Measurements from ENCODE around the gene ZDHHC20.

The ZDHHC20 gene

GRCh38 chr13:21324803-21325202 is 134.3 kb downstream of the ZDHHC20 start:
- Histone ChIP-seq H4K8ac (ENCODE audit: low read length) (no peak overlapping the region), H2AK5ac (ENCODE audit: low read length, severe bottlenecking) (no peak overlapping the region)

GRCh38 chr13:21322988-21323387 is 136.1 kb downstream of the ZDHHC20 start:
- Histone ChIP-seq H3K4ac (ENCODE audit: low read depth in 1 of 2, low read length in 2 of 2) (no peak overlapping the region), H2BK15ac (ENCODE audit: low read depth, poor library complexity, severe bottlenecking) (no peak overlapping the region), H3K79me1 (replicated peaks; ENCODE audit: low read length, poor library complexity, severe bottlenecking) (peaks cover 1% of the 10 kb centered on the region), H3K4me1 (ENCODE audit: control insufficient read depth, insufficient read depth, low read depth, low read length) (peaks cover 14% of the 10 kb centered on the region), H3K18ac (ENCODE audit: low read depth in 1 of 2, low read length in 2 of 2) (no peak overlapping the region), H3K4me2 (ENCODE audit: low read length, poor library complexity, severe bottlenecking) (no peak overlapping the region), H3K36me3 (ENCODE audit: control insufficient read depth in 1 of 2, insufficient read depth in 2 of 2, low read depth in 1 of 2, low read length in 2 of 2) (peaks cover 0 to 9% of the 10 kb centered on the region in 2 experiments), H3K27ac (ENCODE audit: low read length, poor library complexity, severe bottlenecking) (no peak overlapping the region), H2BK12ac (ENCODE audit: low read length in 2 of 2) (no peak overlapping the region), H3K4me3 (ENCODE audit: insufficient read depth in 1 of 2, low read depth in 1 of 2, low read length in 2 of 2) (no peak overlapping the region), H3K14ac (ENCODE audit: low read length in 2 of 2) (no peak overlapping the region), H2BK5ac (ENCODE audit: low read depth, low read length, poor library complexity, severe bottlenecking) (no peak overlapping the region), H2BK120ac (ENCODE audit: low read depth, low read length) (no peak overlapping the region), H2AK5ac (ENCODE audit: low read length, severe bottlenecking) (no peak overlapping the region), H3K9ac (ENCODE audit: low read length) (no peak overlapping the region), H3K27me3 (ENCODE audit: control insufficient read depth in 1 of 2, insufficient read depth in 1 of 2, low read length in 2 of 2) (no peaks in the 10 kb centered on the region), H3K9me3 (ENCODE audit: control insufficient read depth, low read length) (no peaks in the 10 kb centered on the region), H2AFZ (ENCODE audit: low read depth, low read length) (no peak overlapping the region), H4K8ac (ENCODE audit: low read length) (no peak overlapping the region), H3K23ac (ENCODE audit: low read length in 2 of 2) (no peak overlapping the region), H4K91ac (ENCODE audit: low read length) (no peak overlapping the region)
- no peak for DNase-seq
- WGBS, result 0% methylated on average over 2 of the region's 3 CpGs

More at GRCh38 chr13:21324803-21325202, 134.3 kb downstream of the ZDHHC20 start:
- no peak overlapping the region for H3K4ac ChIP-seq (ENCODE audit: low read depth in 1 of 2, low read length in 2 of 2)
- H3K18ac ChIP-seq (ENCODE audit: low read depth in 1 of 2, low read length in 2 of 2), result no peak overlapping the region
- H2BK15ac ChIP-seq (ENCODE audit: low read depth, poor library complexity, severe bottlenecking), result no peak overlapping the region
- WGBS, result 69% methylated on average over 2 of the region's 3 CpGs
- no peaks in the 10 kb centered on the region for H3K27me3 ChIP-seq (ENCODE audit: control insufficient read depth in 1 of 2, insufficient read depth in 1 of 2, low read length in 2 of 2)
- no peak overlapping the region for H4K91ac ChIP-seq (ENCODE audit: low read length)
- DNase-seq, result no peak
- H2BK120ac ChIP-seq (ENCODE audit: low read depth, low read length), result no peak overlapping the region
- no peak overlapping the region for H3K4me2 ChIP-seq (ENCODE audit: low read length, poor library complexity, severe bottlenecking)
- no peak overlapping the region for H3K14ac ChIP-seq (ENCODE audit: low read length in 2 of 2)
- no peak overlapping the region for H2BK5ac ChIP-seq (ENCODE audit: low read depth, low read length, poor library complexity, severe bottlenecking)
- peaks cover 0 to 7% of the 10 kb centered on the region in 2 experiments for H3K36me3 ChIP-seq (ENCODE audit: control insufficient read depth in 1 of 2, insufficient read depth in 2 of 2, low read depth in 1 of 2, low read length in 2 of 2)
- H2AFZ ChIP-seq (ENCODE audit: low read depth, low read length), result no peak overlapping the region
- peaks cover 1% of the 10 kb centered on the region for H3K79me1 ChIP-seq (replicated peaks; ENCODE audit: low read length, poor library complexity, severe bottlenecking)
- peaks cover 18% of the 10 kb centered on the region for H3K4me1 ChIP-seq (ENCODE audit: control insufficient read depth, insufficient read depth, low read depth, low read length)
- H3K27ac ChIP-seq (ENCODE audit: low read length, poor library complexity, severe bottlenecking), result no peak overlapping the region
- no peak overlapping the region for H3K4me3 ChIP-seq (ENCODE audit: insufficient read depth in 1 of 2, low read depth in 1 of 2, low read length in 2 of 2)
- H3K9ac ChIP-seq (ENCODE audit: low read length), result no peak overlapping the region
- no peak overlapping the region for H3K23ac ChIP-seq (ENCODE audit: low read length in 2 of 2)
- no peak overlapping the region for H2BK12ac ChIP-seq (ENCODE audit: low read length in 2 of 2)
- no peaks in the 10 kb centered on the region for H3K9me3 ChIP-seq (ENCODE audit: control insufficient read depth, low read length)

Small RNA genes within 50 kb of the gene (small RNA-seq; reads per million reads assigned to genes)
- 1.4 reads per million for gene RNA5SP25 (ENCODE audit: low read depth)
